Measurements from ENCODE around the gene SMAD9.

GRCh38 chr13:36818804-36819738, 101.0 kb downstream of the SMAD9 start, which contains the start of gene RFXAP:
- no peak for TF ChIP-seq POU5F1 (IDR thresholded peaks at IDR 0.05; ENCODE audit: low read depth, low read length)
- TF ChIP-seq CTCF (IDR thresholded peaks at IDR 0.05; ENCODE audit: control extremely low read depth in 1 of 3, insufficient read depth in 1 of 3, low read depth in 1 of 3, low read length in 3 of 3) = peak in 2 of 3 experiments; percentile 4 to 10; a peak in 2 of 4 replicates
- TF ChIP-seq, protein P1, sequence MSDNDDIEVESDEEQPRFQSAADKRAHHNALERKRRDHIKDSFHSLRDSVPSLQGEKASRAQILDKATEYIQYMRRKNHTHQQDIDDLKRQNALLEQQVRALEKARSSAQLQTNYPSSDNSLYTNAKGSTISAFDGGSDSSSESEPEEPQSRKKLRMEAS (IDR thresholded peaks at IDR 0.05) = peak; percentile 83
- TF ChIP-seq TAF1 (IDR thresholded peaks at IDR 0.05; ENCODE audit: low read depth, low read length) = no peak
- no peak for TF ChIP-seq BRCA1 (IDR thresholded peaks at IDR 0.05; ENCODE audit: low read depth, low read length)
- no peak for TF ChIP-seq ATF3 (IDR thresholded peaks at IDR 0.05; ENCODE audit: insufficient read depth, low read depth, low read length)
